HG03064 (cell line): ENCODE data around the gene ATAD3A.

Source experiments
- ATAC-seq: cut with Tn5 transposase; IDR thresholded peaks from one replicate; pipeline ENCODE4 v1.9.1; 2021; ENCODE audit warnings: low read depth; ENCODE audit not compliant: unreplicated experiment

The ATAD3A gene

DNA sequence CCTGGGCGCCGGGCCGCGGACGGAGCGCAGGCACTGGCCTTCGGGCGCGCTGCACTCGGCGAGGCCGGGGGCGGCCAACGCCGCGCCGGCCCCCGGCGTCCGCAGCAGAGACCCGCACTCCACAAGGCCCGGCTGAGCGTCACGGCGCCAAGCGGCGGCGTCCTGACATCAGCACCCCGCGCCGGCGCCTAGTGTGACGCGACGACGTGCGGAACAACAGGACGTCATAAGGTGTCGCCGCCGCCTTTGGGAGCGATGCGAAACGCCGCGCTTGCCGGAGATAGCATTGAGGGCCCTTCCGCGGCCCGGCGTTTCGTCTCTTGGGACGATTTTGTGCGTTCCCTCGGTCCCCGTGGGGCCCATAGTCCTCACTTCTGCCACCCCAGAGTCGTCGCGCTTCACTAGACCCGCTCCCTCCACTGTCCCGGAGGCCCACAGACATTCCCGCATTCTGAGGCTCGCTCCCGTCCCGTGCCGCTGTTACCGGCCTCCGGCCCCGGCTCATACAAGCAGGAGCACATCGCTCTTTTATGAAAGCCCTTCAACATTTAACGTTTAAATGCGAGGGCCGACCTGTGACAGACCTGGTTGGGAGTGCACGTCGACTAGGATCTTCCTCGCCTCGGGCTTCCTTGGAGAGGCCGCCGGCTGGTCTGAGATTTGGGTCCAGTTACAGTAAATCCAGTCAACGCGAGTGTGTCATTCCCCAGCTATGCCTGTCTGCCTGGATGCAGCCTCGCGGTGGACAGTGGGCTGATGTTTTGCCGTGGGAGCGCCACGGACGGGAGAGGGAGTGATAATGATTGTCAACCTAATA is 63.0 kb downstream of the ATAD3A start, which contains the start of gene SSU72:
Gene SSU72 (minus strand): TSS at position 143 of the 817 bp plus-strand sequence. CDS start 306 bp downstream, outside the sequence.
- ATAC-seq: peak; percentile 65

DNA sequence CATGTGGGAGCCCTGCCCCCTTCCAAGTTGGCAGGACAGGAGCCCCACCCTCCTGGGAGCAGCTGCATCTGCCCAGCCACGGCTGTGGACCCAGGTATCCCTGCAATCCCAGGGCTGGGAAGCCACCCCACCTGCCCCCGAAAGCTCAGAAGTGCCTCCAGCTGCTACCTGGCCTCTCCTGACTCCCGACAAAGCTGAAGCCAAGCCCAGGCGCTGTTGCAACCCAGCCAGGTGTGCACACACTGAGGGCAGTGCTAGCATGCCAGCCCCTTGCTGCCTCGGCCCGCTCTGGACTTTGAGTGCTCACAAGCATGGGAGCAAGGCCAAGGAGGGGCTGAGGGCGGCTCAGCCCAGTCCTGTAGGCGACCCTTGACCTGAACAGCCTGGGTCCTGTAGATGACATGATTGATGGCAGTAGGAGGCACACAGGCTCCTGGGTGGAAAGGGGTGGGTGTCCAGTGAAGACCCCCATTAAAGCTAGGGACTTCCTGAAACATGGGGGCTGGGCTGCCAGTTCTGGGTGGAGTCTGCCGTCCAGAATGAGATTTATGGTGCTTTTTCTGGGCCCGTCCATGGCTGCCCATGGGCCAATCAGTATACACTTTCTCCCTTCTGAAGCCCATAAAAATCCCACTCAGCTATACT is 65.5 kb downstream of the ATAD3A start:
- ATAC-seq: no peak

DNA sequence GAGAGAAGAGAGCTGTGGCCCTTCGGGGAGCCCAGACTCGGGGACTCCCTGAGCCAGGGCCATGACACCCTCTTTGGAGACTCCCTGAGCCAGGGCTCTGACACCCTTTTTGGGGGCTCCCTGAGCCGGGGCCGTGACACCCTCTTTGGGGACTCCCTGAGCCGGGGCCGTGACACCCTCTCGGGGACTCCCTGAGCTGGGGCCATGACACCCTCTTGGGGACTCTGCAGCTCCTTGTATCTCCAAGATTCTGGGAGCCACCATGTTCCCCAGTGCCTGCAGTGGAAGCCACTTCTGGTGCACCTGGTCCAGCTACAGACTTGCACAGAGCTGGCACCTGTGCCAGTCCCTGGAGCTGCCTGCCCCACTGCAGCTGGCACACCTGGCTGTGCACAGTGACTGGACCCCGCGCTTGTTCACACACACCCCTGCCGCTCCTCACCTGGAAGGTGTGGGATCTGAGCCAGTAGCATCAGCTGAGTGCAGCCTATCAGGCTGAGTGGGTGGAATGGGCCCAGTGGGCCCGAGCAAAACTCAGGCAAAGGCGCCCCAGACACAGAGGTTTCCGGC is 66.5 kb downstream of the ATAD3A start:
- ATAC-seq: no peak

DNA sequence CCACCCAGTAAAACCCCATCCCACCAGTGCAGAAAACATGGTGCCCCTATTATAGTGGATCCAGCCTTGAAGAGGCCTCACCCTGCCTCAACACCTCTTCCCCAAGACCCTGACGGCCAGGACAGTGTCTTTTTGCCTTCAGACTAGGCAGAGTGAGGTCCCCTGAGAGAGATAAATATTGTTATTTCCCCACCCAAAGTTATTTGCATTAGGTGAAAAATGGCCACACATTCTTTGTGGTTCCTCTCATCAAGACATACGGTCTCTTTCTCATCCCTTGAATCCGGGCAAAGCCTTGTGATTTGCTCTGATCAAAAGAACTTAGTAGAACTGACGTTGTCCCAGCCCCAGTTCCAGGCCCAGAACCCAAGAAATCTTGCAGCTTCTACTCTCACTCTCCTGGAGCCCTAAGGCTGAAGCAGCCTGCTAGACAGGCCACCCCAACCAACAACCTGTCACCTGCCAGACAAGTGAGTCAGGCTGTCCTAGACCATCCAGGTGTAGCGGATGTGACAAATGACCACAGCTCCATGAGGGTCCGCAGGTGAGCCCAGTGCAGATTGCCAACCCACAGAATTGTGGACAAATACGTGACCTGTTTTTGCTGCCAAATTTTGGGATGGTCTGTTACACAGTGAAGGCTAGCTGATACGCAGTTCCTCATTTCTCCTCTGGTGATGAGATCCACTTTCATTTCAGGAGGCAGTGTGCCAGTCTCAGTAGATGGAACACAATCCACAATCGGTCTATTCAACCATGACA is 70.8 kb downstream of the ATAD3A start:
- ATAC-seq: no peak

DNA sequence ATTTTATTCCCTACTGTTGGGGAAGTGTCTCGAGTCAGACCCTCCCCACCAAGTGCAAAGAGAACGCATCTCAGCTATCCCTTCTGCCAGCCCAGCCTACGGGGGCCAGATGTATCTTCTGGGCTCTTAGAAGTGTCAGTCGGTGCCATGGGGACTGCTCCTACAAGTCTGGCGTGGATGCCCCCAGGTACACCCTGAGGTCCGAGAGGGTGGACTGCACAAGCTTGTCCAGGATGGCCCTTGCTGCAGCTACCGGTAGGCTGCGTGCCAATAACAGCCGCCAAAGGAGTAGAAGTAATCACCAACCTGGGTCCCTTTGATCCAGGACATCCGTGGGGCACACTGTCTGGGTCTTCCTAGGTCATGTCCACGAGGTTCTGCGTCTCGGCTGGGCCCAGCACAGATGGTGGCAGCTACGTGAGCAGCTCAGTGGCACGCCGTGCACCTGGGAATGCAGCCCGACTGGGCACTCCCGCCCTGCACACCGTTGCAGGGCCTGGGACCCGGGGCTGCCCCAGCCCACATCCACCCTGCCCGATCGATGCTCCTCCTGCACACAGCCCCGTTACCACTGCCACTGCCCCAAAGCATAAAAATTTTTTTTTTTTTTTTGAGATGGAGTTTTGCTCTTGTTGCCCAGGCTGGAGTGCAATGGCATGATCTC is 71.5 kb downstream of the ATAD3A start:
- no peak for ATAC-seq
